Neural cell (in vitro differentiated cells): ENCODE data around the gene VPS33B. TPM values are rescaled to one million over a fixed set of nuclear protein-coding genes. Genes with fewer than 3 reads are reported as not detected.

Experiments used
- H2AFZ ChIP-seq: fragments of 200-600, 300-800 bp; sonication (generic), shearing (Covaris generic); 2 replicates; pipeline ENCODE4 v1.6.0; 2014; ENCODE audit warnings: low read depth, mild to moderate bottlenecking, antibody characterized with exemption, low read length, moderate library complexity
- H3F3A ChIP-seq: fragments of 200-600 bp; shearing (Covaris generic); 2 replicates; pipeline ENCODE4 v1.6.1; 2016; ENCODE audit warnings: mild to moderate bottlenecking, moderate library complexity, mixed read lengths, antibody characterized with exemption, low read length; ENCODE audit not compliant: insufficient read depth, poor library complexity, severe bottlenecking
- H3K27ac ChIP-seq: fragments of 200-600, 300-800 bp; sonication (generic), shearing (Covaris generic); 2 replicates; pipeline ENCODE4 v1.5.1; 2014; ENCODE audit warnings: mild to moderate bottlenecking, low read length, moderate library complexity
- H3K27me3 ChIP-seq: fragments of 300-800, 200-600 bp; sonication (generic), shearing (Covaris generic); 2 replicates; pipeline ENCODE4 v1.6.0; 2014; ENCODE audit warnings: mild to moderate bottlenecking, low read depth, low read length, moderate library complexity; ENCODE audit not compliant: insufficient read depth
- H3K36me3 ChIP-seq: fragments of 300-800, 200-600 bp; sonication (generic), shearing (Covaris generic); 2 replicates; pipeline ENCODE4 v1.5.1; 2014; ENCODE audit warnings: mild to moderate bottlenecking, antibody characterized with exemption, low read length, moderate library complexity; ENCODE audit not compliant: insufficient read depth
- H3K4me2 ChIP-seq: fragments of 300-800, 200-600 bp; sonication (generic), shearing (Covaris generic); 2 replicates; pipeline ENCODE4 v1.6.0; 2014; ENCODE audit warnings: mild to moderate bottlenecking, low read length
- H3K4me3 ChIP-seq: fragments of 300-800, 200-600 bp; sonication (generic), shearing (Covaris generic); 2 replicates; pipeline ENCODE4 v1.5.1; 2014; ENCODE audit warnings: mild to moderate bottlenecking, low read length, moderate library complexity
- H3K79me2 ChIP-seq: fragments of 200-600 bp; shearing (Covaris generic); replicated peaks from 2 replicates; pipeline ENCODE4 v1.6.0; 2014; ENCODE audit warnings: mild to moderate bottlenecking, low read length, moderate library complexity; ENCODE audit not compliant: insufficient read depth
- H3K9ac ChIP-seq: fragments of 300-800, 200-600 bp; sonication (generic), shearing (Covaris generic); 2 replicates; pipeline ENCODE4 v1.6.1; 2016; ENCODE audit warnings: mild to moderate bottlenecking, low read length, mixed read lengths
- H3K9me2 ChIP-seq: fragments of 200-600 bp; shearing (Covaris generic); 2 replicates; pipeline ENCODE4 v1.6.1; 2016; ENCODE audit warnings: mild to moderate bottlenecking, low read length, mixed read lengths; ENCODE audit not compliant: insufficient read depth
- H3K9me3 ChIP-seq: fragments of 200-600, 300-800 bp; sonication (generic), shearing (Covaris generic); 2 replicates; pipeline ENCODE4 v1.6.1; 2016; ENCODE audit warnings: mild to moderate bottlenecking, mixed run types, low read length, moderate library complexity, mixed read lengths
- H4K20me1 ChIP-seq: fragments of 200-600 bp; shearing (Covaris generic); 2 replicates; pipeline ENCODE4 v1.6.1; 2016; ENCODE audit warnings: mild to moderate bottlenecking, mixed run types; ENCODE audit not compliant: insufficient read depth
- EP300 ChIP-seq: fragments of 450-650 bp; conservative IDR thresholded peaks from 2 replicates; pipeline ENCODE4 v1.6.1; 2014; ENCODE audit warnings: antibody characterized with exemption, mild to moderate bottlenecking, moderate library complexity; ENCODE audit not compliant: poor library complexity, severe bottlenecking
- EZH2 ChIP-seq: fragments of 200-600, 300-800 bp; shearing (Covaris generic), sonication (generic); IDR thresholded peaks from 2 replicates; pipeline ENCODE4 v1.6.1; 2014; ENCODE audit warnings: antibody characterized with exemption, low read length, borderline replicate concordance, mild to moderate bottlenecking; ENCODE audit not compliant: insufficient read depth, poor library complexity, severe bottlenecking
- MXI1 ChIP-seq: fragments of 450-650 bp; conservative IDR thresholded peaks from 2 replicates; pipeline ENCODE4 v1.6.1; 2014; ENCODE audit warnings: antibody characterized with exemption, mild to moderate bottlenecking; ENCODE audit not compliant: poor library complexity, severe bottlenecking
- POLR2AphosphoS5 ChIP-seq: IDR thresholded peaks from 2 replicates; pipeline ENCODE4 v1.6.1; 2012
- RAD21 ChIP-seq: fragments of 450-650 bp; conservative IDR thresholded peaks from 2 replicates; pipeline ENCODE4 v1.6.1; 2014; ENCODE audit warnings: antibody characterized with exemption, mild to moderate bottlenecking, moderate library complexity
- SMC3 ChIP-seq: fragments of 450-650 bp; conservative IDR thresholded peaks from 2 replicates; pipeline ENCODE4 v1.6.1; 2014; ENCODE audit warnings: antibody characterized with exemption, mild to moderate bottlenecking, moderate library complexity; ENCODE audit not compliant: poor library complexity
- TAF1 ChIP-seq: IDR thresholded peaks from 2 replicates; pipeline ENCODE4 v1.6.1; 2012; ENCODE audit warnings: low read depth
- polyA plus RNA-seq: library from polyadenylated mRNA; depleted of rRNA; stranded (reverse); fragments of >200 nt; gene quantifications from 2 replicates; pipeline ENCODE4 v1.2.3, GENCODE V29; 2014
- TF ChIP-seq, protein P1 (sequence below): fragments of 450-650 bp; IDR thresholded peaks from 2 replicates; pipeline ENCODE4 v1.5.1; 2014; ENCODE audit warnings: antibody characterized with exemption, mild to moderate bottlenecking, moderate library complexity; ENCODE audit not compliant: poor library complexity, severe bottlenecking
- TF ChIP-seq, protein P2 (sequence below): IDR thresholded peaks from 2 replicates; pipeline ENCODE4 v1.6.1; 2012; ENCODE audit warnings: borderline replicate concordance

Gene VPS33B
- polyA plus RNA-seq, 1 donor from 2014 or later, result 54.9 TPM

- Histone ChIP-seq H3K9me2 (no peaks in the 10 kb centered on the region), H3K9me3 (no peaks in the 10 kb centered on the region), H3K79me2 (no peaks in the 10 kb centered on the region), H3K9ac (no peak overlapping the region), H3K4me2 (no peak overlapping the region), H2AFZ (no peak overlapping the region), H4K20me1 (no peaks in the 10 kb centered on the region), H3K27ac (no peak overlapping the region), H3K4me3 (no peak overlapping the region), H3F3A (no peaks in the 10 kb centered on the region), H3K27me3 (peaks cover 15% of the 10 kb centered on the region), H3K36me3 (no peaks in the 10 kb centered on the region)
- TF ChIP-seq SMC3 (no peak), POLR2AphosphoS5 (no peak), EZH2 (no peak), EP300 (no peak), TAF1 (no peak), RAD21 (no peak), MXI1 (no peak)
- TF ChIP-seq, protein P1, sequence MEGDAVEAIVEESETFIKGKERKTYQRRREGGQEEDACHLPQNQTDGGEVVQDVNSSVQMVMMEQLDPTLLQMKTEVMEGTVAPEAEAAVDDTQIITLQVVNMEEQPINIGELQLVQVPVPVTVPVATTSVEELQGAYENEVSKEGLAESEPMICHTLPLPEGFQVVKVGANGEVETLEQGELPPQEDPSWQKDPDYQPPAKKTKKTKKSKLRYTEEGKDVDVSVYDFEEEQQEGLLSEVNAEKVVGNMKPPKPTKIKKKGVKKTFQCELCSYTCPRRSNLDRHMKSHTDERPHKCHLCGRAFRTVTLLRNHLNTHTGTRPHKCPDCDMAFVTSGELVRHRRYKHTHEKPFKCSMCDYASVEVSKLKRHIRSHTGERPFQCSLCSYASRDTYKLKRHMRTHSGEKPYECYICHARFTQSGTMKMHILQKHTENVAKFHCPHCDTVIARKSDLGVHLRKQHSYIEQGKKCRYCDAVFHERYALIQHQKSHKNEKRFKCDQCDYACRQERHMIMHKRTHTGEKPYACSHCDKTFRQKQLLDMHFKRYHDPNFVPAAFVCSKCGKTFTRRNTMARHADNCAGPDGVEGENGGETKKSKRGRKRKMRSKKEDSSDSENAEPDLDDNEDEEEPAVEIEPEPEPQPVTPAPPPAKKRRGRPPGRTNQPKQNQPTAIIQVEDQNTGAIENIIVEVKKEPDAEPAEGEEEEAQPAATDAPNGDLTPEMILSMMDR, result no peak
- TF ChIP-seq, protein P2, sequence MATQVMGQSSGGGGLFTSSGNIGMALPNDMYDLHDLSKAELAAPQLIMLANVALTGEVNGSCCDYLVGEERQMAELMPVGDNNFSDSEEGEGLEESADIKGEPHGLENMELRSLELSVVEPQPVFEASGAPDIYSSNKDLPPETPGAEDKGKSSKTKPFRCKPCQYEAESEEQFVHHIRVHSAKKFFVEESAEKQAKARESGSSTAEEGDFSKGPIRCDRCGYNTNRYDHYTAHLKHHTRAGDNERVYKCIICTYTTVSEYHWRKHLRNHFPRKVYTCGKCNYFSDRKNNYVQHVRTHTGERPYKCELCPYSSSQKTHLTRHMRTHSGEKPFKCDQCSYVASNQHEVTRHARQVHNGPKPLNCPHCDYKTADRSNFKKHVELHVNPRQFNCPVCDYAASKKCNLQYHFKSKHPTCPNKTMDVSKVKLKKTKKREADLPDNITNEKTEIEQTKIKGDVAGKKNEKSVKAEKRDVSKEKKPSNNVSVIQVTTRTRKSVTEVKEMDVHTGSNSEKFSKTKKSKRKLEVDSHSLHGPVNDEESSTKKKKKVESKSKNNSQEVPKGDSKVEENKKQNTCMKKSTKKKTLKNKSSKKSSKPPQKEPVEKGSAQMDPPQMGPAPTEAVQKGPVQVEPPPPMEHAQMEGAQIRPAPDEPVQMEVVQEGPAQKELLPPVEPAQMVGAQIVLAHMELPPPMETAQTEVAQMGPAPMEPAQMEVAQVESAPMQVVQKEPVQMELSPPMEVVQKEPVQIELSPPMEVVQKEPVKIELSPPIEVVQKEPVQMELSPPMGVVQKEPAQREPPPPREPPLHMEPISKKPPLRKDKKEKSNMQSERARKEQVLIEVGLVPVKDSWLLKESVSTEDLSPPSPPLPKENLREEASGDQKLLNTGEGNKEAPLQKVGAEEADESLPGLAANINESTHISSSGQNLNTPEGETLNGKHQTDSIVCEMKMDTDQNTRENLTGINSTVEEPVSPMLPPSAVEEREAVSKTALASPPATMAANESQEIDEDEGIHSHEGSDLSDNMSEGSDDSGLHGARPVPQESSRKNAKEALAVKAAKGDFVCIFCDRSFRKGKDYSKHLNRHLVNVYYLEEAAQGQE, result no peak
Measured at GRCh38 chr15:90959028-90959595, 63.3 kb downstream of the VPS33B start.

GRCh38 chr15:90957791-90958190 is 64.6 kb downstream of the VPS33B start:
- peak overlapping the region; percentile 65 for H3K4me3 ChIP-seq
- peaks cover 15% of the 10 kb centered on the region for H3K27me3 ChIP-seq
- TF ChIP-seq RAD21, result no peak
- H3K36me3 ChIP-seq, result no peaks in the 10 kb centered on the region
- no peaks in the 10 kb centered on the region for H3K9me3 ChIP-seq
- H2AFZ ChIP-seq, result no peak overlapping the region
- H3K9me2 ChIP-seq, result no peaks in the 10 kb centered on the region
- no peak overlapping the region for H3K4me2 ChIP-seq
- H3K9ac ChIP-seq, result no peak overlapping the region
- no peaks in the 10 kb centered on the region for H4K20me1 ChIP-seq
- H3F3A ChIP-seq, result no peaks in the 10 kb centered on the region
- no peaks in the 10 kb centered on the region for H3K79me2 ChIP-seq
- H3K27ac ChIP-seq, result no peak overlapping the region
